Lower lobe of right lung (tissue), 2 donors: ENCODE measurements around the gene DYNC1I1. TPM values are rescaled to one million over a fixed set of nuclear protein-coding genes. Genes with fewer than 3 reads are reported as not detected.

Experiments used
- ATAC-seq, 2 donors: fragments of 200-7000 bp; cut with Tn5 transposase; one replicate each; pipeline ENCODE4 v1.9.1; 2020 to 2022; ENCODE audit warnings: mild to moderate bottlenecking in 2 of 2, moderate library complexity in 2 of 2
- DNase-seq: peaks from one replicate; pipeline ENCODE4 v3.0.0-alpha.2; 2020
- H3K27ac ChIP-seq: fragments of 200-600 bp; one replicate; pipeline ENCODE4 v1.8.0; 2022
- H3K27me3 ChIP-seq: fragments of 200-600 bp; one replicate; pipeline ENCODE4 v1.8.0; 2022; ENCODE audit warnings: low read depth
- H3K36me3 ChIP-seq: fragments of 200-600 bp; one replicate; pipeline ENCODE4 v1.8.0; 2022; ENCODE audit warnings: mild to moderate bottlenecking
- H3K4me1 ChIP-seq: fragments of 200-600 bp; one replicate; pipeline ENCODE4 v1.8.0; 2022
- H3K4me3 ChIP-seq: fragments of 200-600 bp; one replicate; pipeline ENCODE4 v1.8.0; 2022; ENCODE audit warnings: mild to moderate bottlenecking
- H3K9me3 ChIP-seq: fragments of 200-600 bp; one replicate; pipeline ENCODE4 v1.8.0; 2022
- intact Hi-C: fragments of 100-400 bp; cut with DNase I; formaldehyde crosslinking; loops from one replicate; pipeline ENCODE4 v1.11.0; 2022
- total RNA-seq: library from RNA; stranded (reverse); fragmentation: NEBNext Ultra II Directional; extraction: Animal tissue kit (Norgen Biotek cat#: 25700); gene quantifications from one replicate; pipeline ENCODE4 v1.2.1, GENCODE V29; 2021
- TF ChIP-seq, protein P1 (sequence below): fragments of 200-600 bp; IDR thresholded peaks from one replicate; pipeline ENCODE4 v1.8.0; 2022; ENCODE audit warnings: antibody characterized with exemption, mild to moderate bottlenecking
- donor health status: DM: no; HTN: yes; CAD: no; lungs with severe emphysema.

The DYNC1I1 gene
- total RNA-seq, 1 donor from 2014 or later = 1.3 TPM

DNA sequence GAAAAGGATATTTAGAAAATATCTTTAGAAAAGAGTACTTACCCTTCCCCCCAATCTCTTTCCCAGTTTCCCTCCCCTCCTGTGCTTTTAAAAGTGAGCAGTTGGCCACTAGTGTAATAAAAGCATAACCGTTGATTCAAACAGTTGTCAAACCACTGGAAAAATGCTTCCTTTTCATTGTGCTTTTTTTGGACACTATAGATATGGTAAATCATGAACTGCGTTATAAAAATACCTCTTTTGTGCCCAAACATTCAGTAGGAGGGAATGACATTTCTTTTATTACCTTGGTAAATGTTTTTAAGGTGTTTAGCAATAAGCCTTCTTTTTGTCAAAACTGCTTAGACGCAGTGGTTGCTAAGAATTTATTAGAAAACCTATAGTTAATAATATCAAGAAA lies 317.2 kb downstream of the DYNC1I1 start:
- no peak overlapping the region for H3K4me3 ChIP-seq
- H3K27me3 ChIP-seq = no peaks in the 10 kb centered on the region
- intact Hi-C loops = no loop called here
- DNase-seq = no peak
- no peaks in the 10 kb centered on the region for H3K4me1 ChIP-seq
- no peaks in the 10 kb centered on the region for H3K36me3 ChIP-seq
- no peaks in the 10 kb centered on the region for H3K9me3 ChIP-seq
- no peak overlapping the region for H3K27ac ChIP-seq
- TF ChIP-seq, protein P1, sequence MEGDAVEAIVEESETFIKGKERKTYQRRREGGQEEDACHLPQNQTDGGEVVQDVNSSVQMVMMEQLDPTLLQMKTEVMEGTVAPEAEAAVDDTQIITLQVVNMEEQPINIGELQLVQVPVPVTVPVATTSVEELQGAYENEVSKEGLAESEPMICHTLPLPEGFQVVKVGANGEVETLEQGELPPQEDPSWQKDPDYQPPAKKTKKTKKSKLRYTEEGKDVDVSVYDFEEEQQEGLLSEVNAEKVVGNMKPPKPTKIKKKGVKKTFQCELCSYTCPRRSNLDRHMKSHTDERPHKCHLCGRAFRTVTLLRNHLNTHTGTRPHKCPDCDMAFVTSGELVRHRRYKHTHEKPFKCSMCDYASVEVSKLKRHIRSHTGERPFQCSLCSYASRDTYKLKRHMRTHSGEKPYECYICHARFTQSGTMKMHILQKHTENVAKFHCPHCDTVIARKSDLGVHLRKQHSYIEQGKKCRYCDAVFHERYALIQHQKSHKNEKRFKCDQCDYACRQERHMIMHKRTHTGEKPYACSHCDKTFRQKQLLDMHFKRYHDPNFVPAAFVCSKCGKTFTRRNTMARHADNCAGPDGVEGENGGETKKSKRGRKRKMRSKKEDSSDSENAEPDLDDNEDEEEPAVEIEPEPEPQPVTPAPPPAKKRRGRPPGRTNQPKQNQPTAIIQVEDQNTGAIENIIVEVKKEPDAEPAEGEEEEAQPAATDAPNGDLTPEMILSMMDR = no peak
- ATAC-seq = no peak

GRCh38 chr7:96090756-96091155 lies 318.4 kb downstream of the DYNC1I1 start:
- H3K27ac ChIP-seq = no peak overlapping the region
- DNase-seq (no peak), ATAC-seq (no peak)
- H3K4me1 ChIP-seq = no peaks in the 10 kb centered on the region
- no peaks in the 10 kb centered on the region for H3K27me3 ChIP-seq
- no peak overlapping the region for H3K4me3 ChIP-seq
- no peaks in the 10 kb centered on the region for H3K9me3 ChIP-seq
- no peaks in the 10 kb centered on the region for H3K36me3 ChIP-seq
- TF ChIP-seq, protein P1 = no peak
- intact Hi-C loops = no loop called here

GRCh38 chr7:96093435-96093834 lies 321.1 kb downstream of the DYNC1I1 start:
- H3K27ac ChIP-seq = no peak overlapping the region
- no peaks in the 10 kb centered on the region for H3K36me3 ChIP-seq
- ATAC-seq (no peak), DNase-seq (no peak)
- H3K27me3 ChIP-seq = no peaks in the 10 kb centered on the region
- H3K9me3 ChIP-seq = no peaks in the 10 kb centered on the region
- no peaks in the 10 kb centered on the region for H3K4me1 ChIP-seq
- TF ChIP-seq, protein P1 = no peak
- no peak overlapping the region for H3K4me3 ChIP-seq
- intact Hi-C loops = no loop called here

DNA sequence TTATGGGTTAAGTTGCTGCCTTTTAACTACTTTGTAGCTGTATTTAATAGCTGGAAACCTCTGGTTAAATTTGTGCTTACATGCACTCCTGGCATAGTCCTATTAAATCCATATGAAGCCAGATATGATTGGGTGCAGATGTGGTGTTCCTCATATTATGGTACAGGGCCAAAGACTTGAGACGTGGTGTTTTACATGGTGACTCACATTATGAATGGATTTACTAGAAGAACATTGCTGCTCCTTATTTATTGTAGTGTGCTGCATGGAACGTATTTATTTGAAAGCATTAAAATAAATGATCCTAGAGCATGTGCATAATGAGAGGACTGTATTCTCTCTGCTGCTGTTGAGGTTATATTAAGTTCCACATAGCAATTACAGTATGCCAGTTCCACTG lies 325.5 kb downstream of the DYNC1I1 start:
- TF ChIP-seq, protein P1 = no peak
- no peak for DNase-seq
- Histone ChIP-seq H3K4me1 (no peaks in the 10 kb centered on the region), H3K36me3 (no peaks in the 10 kb centered on the region), H3K27me3 (no peaks in the 10 kb centered on the region), H3K27ac (no peak overlapping the region), H3K4me3 (no peak overlapping the region), H3K9me3 (no peaks in the 10 kb centered on the region)
- ATAC-seq = no peak
- intact Hi-C loops = no loop called here

- H3K4me1 ChIP-seq = no peaks in the 10 kb centered on the region
- no peaks in the 10 kb centered on the region for H3K36me3 ChIP-seq
- H3K4me3 ChIP-seq = no peak overlapping the region
- TF ChIP-seq, protein P1 = no peak
- ATAC-seq (no peak), DNase-seq (no peak)
- no peaks in the 10 kb centered on the region for H3K27me3 ChIP-seq
- H3K27ac ChIP-seq = no peak overlapping the region
- H3K9me3 ChIP-seq = no peaks in the 10 kb centered on the region
- intact Hi-C loops = no loop called here
These were observed 328.4 kb downstream of the DYNC1I1 start for GRCh38 chr7:96100737-96101136.
